SU-DHL-6 (cell line): ENCODE measurements around the gene PANX2.
"Not testable (repeated sequence)": the region's sequence is repeated elsewhere in the genome, so short reads cannot be mapped to it uniquely, and the experiment has no call there.

Source experiments
- H2AFZ ChIP-seq: fragments of 200-600 bp; sonication (generic); 2 replicates; pipeline ENCODE4 v1.6.1; 2014; ENCODE audit warnings: low read depth, mild to moderate bottlenecking, moderate library complexity, mixed read lengths, antibody characterized with exemption, low read length; ENCODE audit not compliant: severe bottlenecking
- H3F3A ChIP-seq: fragments of 200-600 bp; shearing (Covaris generic); 2 replicates; pipeline ENCODE4 v1.6.0; 2016; ENCODE audit warnings: antibody characterized with exemption, mild to moderate bottlenecking; ENCODE audit not compliant: insufficient read depth
- H3K27ac ChIP-seq: fragments of 200-600 bp; sonication (generic); 2 replicates; pipeline ENCODE4 v1.5.1; 2016; ENCODE audit warnings: low read depth, mild to moderate bottlenecking, low read length, moderate library complexity, mixed read lengths
- H3K27me3 ChIP-seq: fragments of 200-600 bp; sonication (generic), shearing (Covaris generic); 2 replicates; pipeline ENCODE4 v1.6.0; 2014; ENCODE audit warnings: mild to moderate bottlenecking, low read length
- H3K36me3 ChIP-seq: fragments of 200-600 bp; sonication (generic); 2 replicates; pipeline ENCODE4 v1.6.1; 2014; ENCODE audit warnings: mild to moderate bottlenecking, low read length, mixed read lengths
- H3K4me2 ChIP-seq: fragments of 300-600, 200-600 bp; shearing (Covaris generic), sonication (generic); 2 replicates; pipeline ENCODE4 v1.6.0; 2014; ENCODE audit warnings: low read length, low read depth, mild to moderate bottlenecking; ENCODE audit not compliant: poor library complexity, severe bottlenecking
- H3K4me3 ChIP-seq: fragments of 200-600 bp; sonication (generic); 2 replicates; pipeline ENCODE4 v1.5.1; 2014; ENCODE audit warnings: antibody characterized with exemption, low read length, mild to moderate bottlenecking, mixed read lengths; ENCODE audit not compliant: insufficient read depth, poor library complexity, severe bottlenecking
- H3K79me2 ChIP-seq: fragments of 200-600 bp; sonication (generic); 2 replicates; pipeline ENCODE4 v1.6.1; 2014; ENCODE audit warnings: mild to moderate bottlenecking, low read length, moderate library complexity; ENCODE audit not compliant: insufficient read depth
- H3K9ac ChIP-seq: fragments of 200-600 bp; sonication (generic); 2 replicates; pipeline ENCODE4 v1.7.0; 2014; ENCODE audit warnings: mild to moderate bottlenecking, low read length
- H3K9me2 ChIP-seq: fragments of 200-600 bp; sonication (generic); replicated peaks from 2 replicates; pipeline ENCODE4 v1.6.1; 2014; ENCODE audit warnings: low read length; ENCODE audit not compliant: insufficient read depth
- H3K9me3 ChIP-seq: fragments of 200-600 bp; sonication (generic); 2 replicates; pipeline ENCODE4 v1.6.1; 2014; ENCODE audit warnings: low read length, mixed read lengths; ENCODE audit not compliant: insufficient read depth
- H4K20me1 ChIP-seq: fragments of 200-600 bp; sonication (generic); 2 replicates; pipeline ENCODE4 v1.6.1; 2014; ENCODE audit warnings: low read depth, mild to moderate bottlenecking, antibody characterized with exemption, low read length, moderate library complexity, mixed read lengths
- CTCF ChIP-seq: fragments of 200-600 bp; sonication (generic); IDR thresholded peaks from one replicate; pipeline ENCODE4 v1.5.1; 2017; ENCODE audit warnings: antibody characterized with exemption, mild to moderate bottlenecking, low read length, moderate library complexity; ENCODE audit not compliant: insufficient read depth, poor library complexity, severe bottlenecking
- EZH2phosphoT487 ChIP-seq: fragments of 200-600 bp; sonication (generic), shearing (Covaris generic); conservative IDR thresholded peaks from 2 replicates; pipeline ENCODE4 v1.6.1; 2018; ENCODE audit warnings: mild to moderate bottlenecking, antibody characterized with exemption, low read length, moderate library complexity, mixed read lengths

The PANX2 gene

DNA sequence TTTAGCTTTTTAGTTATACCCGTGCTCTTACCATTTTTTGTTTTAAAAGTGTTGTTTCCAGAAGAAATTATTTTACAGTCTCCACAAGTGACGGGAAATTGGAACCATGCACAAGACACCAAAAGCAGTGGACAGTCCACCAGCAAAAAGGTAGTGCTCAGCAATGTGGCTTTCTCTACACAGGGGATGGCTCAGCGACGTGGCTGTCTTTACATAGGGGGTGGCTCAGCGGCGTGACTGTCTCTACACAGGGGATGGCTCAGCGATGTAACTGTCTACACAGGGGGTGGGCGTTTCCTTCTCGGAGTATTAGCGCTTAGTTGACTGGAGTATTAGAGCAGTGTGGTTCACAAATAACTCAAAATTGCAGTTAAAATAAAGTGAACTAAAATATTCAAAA lies 36.0 kb upstream of the PANX2 start:
- no peak overlapping the region for H3K27ac ChIP-seq
- peaks cover 4% of the 10 kb centered on the region; the same call in 1 of the 2 replicates for H3F3A ChIP-seq
- no peak overlapping the region for H3K9ac ChIP-seq
- H2AFZ ChIP-seq = no peak overlapping the region
- no peak overlapping the region for H3K4me3 ChIP-seq
- TF ChIP-seq CTCF (no peak), EZH2phosphoT487 (no peak)
- H3K4me2 ChIP-seq = no peak overlapping the region
- no peaks in the 10 kb centered on the region for H4K20me1 ChIP-seq
- no peaks in the 10 kb centered on the region for H3K9me3 ChIP-seq
- H3K9me2 ChIP-seq = no peaks in the 10 kb centered on the region
- no peaks in the 10 kb centered on the region for H3K79me2 ChIP-seq
- no peaks in the 10 kb centered on the region for H3K36me3 ChIP-seq
- H3K27me3 ChIP-seq = 0 out of 2 replicates have a peak, but pooled peaks cover 3% of the 10 kb centered on the region

- TF ChIP-seq EZH2phosphoT487 = no peak
- TF ChIP-seq CTCF = no peak
- Histone ChIP-seq H3K27ac (no peak overlapping the region), H4K20me1 (no peaks in the 10 kb centered on the region), H3F3A (peaks cover 9% of the 10 kb centered on the region; the same call in 1 of the 2 replicates), H3K79me2 (no peaks in the 10 kb centered on the region), H3K4me3 (no peak overlapping the region), H3K9me3 (no peaks in the 10 kb centered on the region), H2AFZ (no peak overlapping the region), H3K36me3 (no peaks in the 10 kb centered on the region), H3K9me2 (no peaks in the 10 kb centered on the region), H3K4me2 (no peak overlapping the region), H3K9ac (no peak overlapping the region), H3K27me3 (0 out of 2 replicates have a peak, but pooled peaks cover under 1% of the 10 kb centered on the region)
Measured at GRCh38 chr22:50136581-50137015, 33.9 kb upstream of the PANX2 start.

DNA sequence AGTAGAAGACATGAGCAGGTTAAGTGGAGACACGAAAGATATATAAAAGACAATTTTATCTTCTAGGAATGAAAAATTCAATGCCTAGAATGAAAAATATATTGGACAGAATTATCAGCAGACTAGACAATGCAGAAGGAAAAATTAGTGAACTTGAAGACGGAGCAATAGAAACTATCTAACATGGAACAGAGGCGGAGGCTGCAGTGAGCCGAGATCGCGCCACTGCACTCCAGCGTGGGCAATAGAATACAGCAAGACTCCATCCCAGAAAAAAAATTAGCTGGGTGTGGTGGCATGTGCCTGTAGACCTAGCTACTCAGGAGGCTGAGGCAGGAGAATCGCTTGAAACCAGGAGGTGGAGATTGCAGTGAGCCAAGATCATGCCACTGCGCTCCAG lies 33.3 kb upstream of the PANX2 start:
- not testable (repeated sequence) for H3F3A ChIP-seq, H3K9ac ChIP-seq, H2AFZ ChIP-seq, H3K27me3 ChIP-seq, H3K4me3 ChIP-seq, H4K20me1 ChIP-seq, H3K79me2 ChIP-seq, H3K9me3 ChIP-seq, H3K36me3 ChIP-seq, H3K9me2 ChIP-seq, H3K27ac ChIP-seq, H3K4me2 ChIP-seq

- Histone ChIP-seq H3K9ac (no peak overlapping the region), H3K36me3 (no peaks in the 10 kb centered on the region), H3K9me2 (no peaks in the 10 kb centered on the region), H3K4me2 (no peak overlapping the region), H3K4me3 (no peak overlapping the region), H3K79me2 (no peaks in the 10 kb centered on the region), H4K20me1 (no peaks in the 10 kb centered on the region), H3F3A (peaks cover 9% of the 10 kb centered on the region; the same call in 1 of the 2 replicates), H3K27me3 (no peaks in the 10 kb centered on the region), H2AFZ (no peak overlapping the region), H3K27ac (no peak overlapping the region), H3K9me3 (no peaks in the 10 kb centered on the region)
- no peak for TF ChIP-seq CTCF
- TF ChIP-seq EZH2phosphoT487 = no peak
Measured at GRCh38 chr22:50138041-50138440, 32.5 kb upstream of the PANX2 start.
